ENCODE data around the gene ZBTB8B.
A peak's percentile ranks its signal among the peaks of the same experiment; 100 is the strongest.

The ZBTB8B gene

GRCh38 chr1:32489774-32490454 lies 25.0 kb downstream of the ZBTB8B start:
- H3K4me2 ChIP-seq (ENCODE audit: insufficient read depth, low read length, poor library complexity, severe bottlenecking), result no peak overlapping the region
- H3K23ac ChIP-seq (ENCODE audit: low read depth, low read length, poor library complexity), result no peak overlapping the region
- H3K4ac ChIP-seq (ENCODE audit: low read length), result no peak overlapping the region
- peaks cover 4% of the 10 kb centered on the region in 2 donors for H3K4me1 ChIP-seq (ENCODE audit: control insufficient read depth in 2 of 2, insufficient read depth in 1 of 2, low read depth in 1 of 2, low read length in 2 of 2)
- H3K4me3 ChIP-seq (ENCODE audit: low read length in 2 of 2), result no peak overlapping the region
- peaks cover 7 to 12% of the 10 kb centered on the region in 2 donors for H3K36me3 ChIP-seq (replicated peaks in 1 of 2; ENCODE audit: control insufficient read depth in 2 of 2, insufficient read depth in 2 of 2, low read length in 2 of 2)
- H2BK15ac ChIP-seq (ENCODE audit: low read length), result no peak overlapping the region
- H2BK5ac ChIP-seq (ENCODE audit: low read length), result no peak overlapping the region
- no peak overlapping the region for H2AK5ac ChIP-seq (ENCODE audit: low read depth, low read length)
- no peak overlapping the region for H3K14ac ChIP-seq (ENCODE audit: low read length)
- no peak overlapping the region for H3K27ac ChIP-seq (replicated peaks; ENCODE audit: low read length)
- no peaks in the 10 kb centered on the region for H3K27me3 ChIP-seq (ENCODE audit: control insufficient read depth in 3 of 3, insufficient read depth in 3 of 3, low read depth in 1 of 3, low read length in 3 of 3)
- no peak overlapping the region for H4K8ac ChIP-seq (ENCODE audit: low read depth, low read length)
- no peak overlapping the region for H3K18ac ChIP-seq (ENCODE audit: low read length)
- H3K9ac ChIP-seq (ENCODE audit: low read depth, low read length, poor library complexity), result no peak overlapping the region
- peaks cover 1 to 3% of the 10 kb centered on the region in 2 donors for H3K9me3 ChIP-seq (replicated peaks in 1 of 2; ENCODE audit: control insufficient read depth in 2 of 2, insufficient read depth in 1 of 2, low read depth in 1 of 2, low read length in 2 of 2)
- no peak for DNase-seq (ENCODE audit: low spot score)
- no peak overlapping the region for H4K91ac ChIP-seq (ENCODE audit: low read depth, low read length, poor library complexity)
- H2AFZ ChIP-seq (ENCODE audit: low read length), result no peak overlapping the region
- no peaks in the 10 kb centered on the region for H3K79me1 ChIP-seq (ENCODE audit: low read depth, low read length)
- no peak overlapping the region for H2BK120ac ChIP-seq (ENCODE audit: low read depth, low read length)
- WGBS, 2 donors (ENCODE audit: extremely low coverage in 2 of 2, insufficient read length in 2 of 2, insufficient replicate concordance in 1 of 2), result no CpG with 5 or more reads among the region's 3 CpGs
- no peak overlapping the region for H2BK12ac ChIP-seq (ENCODE audit: low read length)

- Histone ChIP-seq H2BK12ac (ENCODE audit: low read length) (no peak overlapping the region), H3K4me1 (ENCODE audit: control insufficient read depth in 2 of 2, insufficient read depth in 1 of 2, low read depth in 1 of 2, low read length in 2 of 2) (peaks cover 4 to 8% of the 10 kb centered on the region in 2 donors), H3K9me3 (replicated peaks in 1 of 2; ENCODE audit: control insufficient read depth in 2 of 2, insufficient read depth in 1 of 2, low read depth in 1 of 2, low read length in 2 of 2) (no peaks in the 10 kb centered on the region), H3K14ac (ENCODE audit: low read length) (no peak overlapping the region), H3K4me2 (ENCODE audit: insufficient read depth, low read length, poor library complexity, severe bottlenecking) (no peak overlapping the region), H3K79me1 (ENCODE audit: low read depth, low read length) (no peaks in the 10 kb centered on the region), H2AK5ac (ENCODE audit: low read depth, low read length) (no peak overlapping the region), H2BK120ac (ENCODE audit: low read depth, low read length) (no peak overlapping the region), H3K36me3 (replicated peaks in 1 of 2; ENCODE audit: control insufficient read depth in 2 of 2, insufficient read depth in 2 of 2, low read length in 2 of 2) (peaks cover 0 to 2% of the 10 kb centered on the region in 2 donors), H3K9ac (ENCODE audit: low read depth, low read length, poor library complexity) (no peak overlapping the region), H3K4ac (ENCODE audit: low read length) (no peak overlapping the region), H3K23ac (ENCODE audit: low read depth, low read length, poor library complexity) (no peak overlapping the region), H2AFZ (ENCODE audit: low read length) (no peak overlapping the region), H3K27me3 (ENCODE audit: control insufficient read depth in 3 of 3, insufficient read depth in 3 of 3, low read depth in 1 of 3, low read length in 3 of 3) (no peaks in the 10 kb centered on the region), H2BK5ac (ENCODE audit: low read length) (no peak overlapping the region), H3K4me3 (ENCODE audit: low read length in 2 of 2) (no peak overlapping the region), H3K18ac (ENCODE audit: low read length) (no peak overlapping the region), H4K91ac (ENCODE audit: low read depth, low read length, poor library complexity) (no peak overlapping the region), H4K8ac (ENCODE audit: low read depth, low read length) (no peak overlapping the region), H2BK15ac (ENCODE audit: low read length) (no peak overlapping the region), H3K27ac (replicated peaks; ENCODE audit: low read length) (no peak overlapping the region)
- WGBS, 2 donors (ENCODE audit: extremely low coverage in 2 of 2, insufficient read length in 2 of 2, insufficient replicate concordance in 1 of 2), result no CpG with 5 or more reads among the region's 2 CpGs
- no peak for DNase-seq (ENCODE audit: low spot score)
Observed at GRCh38 chr1:32491386-32491785, 26.5 kb downstream of the ZBTB8B start.

- H3K4me1 ChIP-seq (ENCODE audit: control insufficient read depth in 2 of 2, insufficient read depth in 1 of 2, low read depth in 1 of 2, low read length in 2 of 2), result peaks cover 4 to 8% of the 10 kb centered on the region in 2 donors
- WGBS, 2 donors (ENCODE audit: extremely low coverage in 2 of 2, insufficient read length in 2 of 2, insufficient replicate concordance in 1 of 2), result no CpG with 5 or more reads among the region's 1 CpG
- H3K9ac ChIP-seq (ENCODE audit: low read depth, low read length, poor library complexity), result no peak overlapping the region
- H3K27me3 ChIP-seq (ENCODE audit: control insufficient read depth in 3 of 3, insufficient read depth in 3 of 3, low read depth in 1 of 3, low read length in 3 of 3), result no peaks in the 10 kb centered on the region
- DNase-seq (ENCODE audit: low spot score), result no peak
- H2BK12ac ChIP-seq (ENCODE audit: low read length), result no peak overlapping the region
- H3K23ac ChIP-seq (ENCODE audit: low read depth, low read length, poor library complexity), result no peak overlapping the region
- no peak overlapping the region for H3K4me2 ChIP-seq (ENCODE audit: insufficient read depth, low read length, poor library complexity, severe bottlenecking)
- peak overlapping the region; percentile 27 for H2AFZ ChIP-seq (ENCODE audit: low read length)
- no peak overlapping the region for H3K18ac ChIP-seq (ENCODE audit: low read length)
- no peak overlapping the region for H3K4ac ChIP-seq (ENCODE audit: low read length)
- no peak overlapping the region for H3K14ac ChIP-seq (ENCODE audit: low read length)
- H2BK15ac ChIP-seq (ENCODE audit: low read length), result no peak overlapping the region
- no peak overlapping the region for H4K91ac ChIP-seq (ENCODE audit: low read depth, low read length, poor library complexity)
- no peak overlapping the region for H3K27ac ChIP-seq (replicated peaks; ENCODE audit: low read length)
- H2BK120ac ChIP-seq (ENCODE audit: low read depth, low read length), result no peak overlapping the region
- H3K4me3 ChIP-seq (ENCODE audit: low read length in 2 of 2), result no peak overlapping the region
- no peaks in the 10 kb centered on the region for H3K36me3 ChIP-seq (replicated peaks in 1 of 2; ENCODE audit: control insufficient read depth in 2 of 2, insufficient read depth in 2 of 2, low read length in 2 of 2)
- no peak overlapping the region for H4K8ac ChIP-seq (ENCODE audit: low read depth, low read length)
- H2BK5ac ChIP-seq (ENCODE audit: low read length), result no peak overlapping the region
- H2AK5ac ChIP-seq (ENCODE audit: low read depth, low read length), result no peak overlapping the region
- H3K79me1 ChIP-seq (ENCODE audit: low read depth, low read length), result no peaks in the 10 kb centered on the region
- no peaks in the 10 kb centered on the region for H3K9me3 ChIP-seq (replicated peaks in 1 of 2; ENCODE audit: control insufficient read depth in 2 of 2, insufficient read depth in 1 of 2, low read depth in 1 of 2, low read length in 2 of 2)
Observed at GRCh38 chr1:32494196-32494595, 29.3 kb downstream of the ZBTB8B start.

- Histone ChIP-seq H3K4me2 (ENCODE audit: insufficient read depth, low read length, poor library complexity, severe bottlenecking) (no peak overlapping the region), H3K4me3 (ENCODE audit: low read length in 2 of 2) (no peak overlapping the region), H3K4ac (ENCODE audit: low read length) (no peak overlapping the region), H4K91ac (ENCODE audit: low read depth, low read length, poor library complexity) (no peak overlapping the region), H2BK120ac (ENCODE audit: low read depth, low read length) (no peak overlapping the region), H3K18ac (ENCODE audit: low read length) (no peak overlapping the region), H3K27me3 (ENCODE audit: control insufficient read depth in 3 of 3, insufficient read depth in 3 of 3, low read depth in 1 of 3, low read length in 3 of 3) (no peaks in the 10 kb centered on the region), H3K4me1 (ENCODE audit: control insufficient read depth in 2 of 2, insufficient read depth in 1 of 2, low read depth in 1 of 2, low read length in 2 of 2) (peaks cover 4 to 8% of the 10 kb centered on the region in 2 donors), H3K9ac (ENCODE audit: low read depth, low read length, poor library complexity) (no peak overlapping the region), H4K8ac (ENCODE audit: low read depth, low read length) (no peak overlapping the region), H2AFZ (ENCODE audit: low read length) (no peak overlapping the region), H2AK5ac (ENCODE audit: low read depth, low read length) (no peak overlapping the region), H3K23ac (ENCODE audit: low read depth, low read length, poor library complexity) (no peak overlapping the region), H2BK12ac (ENCODE audit: low read length) (no peak overlapping the region), H3K9me3 (replicated peaks in 1 of 2; ENCODE audit: control insufficient read depth in 2 of 2, insufficient read depth in 1 of 2, low read depth in 1 of 2, low read length in 2 of 2) (no peaks in the 10 kb centered on the region), H3K27ac (replicated peaks; ENCODE audit: low read length) (no peak overlapping the region), H3K14ac (ENCODE audit: low read length) (no peak overlapping the region), H3K36me3 (replicated peaks in 1 of 2; ENCODE audit: control insufficient read depth in 2 of 2, insufficient read depth in 2 of 2, low read length in 2 of 2) (no peaks in the 10 kb centered on the region), H2BK5ac (ENCODE audit: low read length) (no peak overlapping the region), H2BK15ac (ENCODE audit: low read length) (no peak overlapping the region), H3K79me1 (ENCODE audit: low read depth, low read length) (no peaks in the 10 kb centered on the region)
- DNase-seq (ENCODE audit: low spot score), result no peak
- WGBS, 2 donors (ENCODE audit: extremely low coverage in 2 of 2, insufficient read length in 2 of 2, insufficient replicate concordance in 1 of 2), result no CpG with 5 or more reads among the region's 7 CpGs
Observed at GRCh38 chr1:32494711-32495337, 30.0 kb downstream of the ZBTB8B start.
